H9 (cell line): ENCODE measurements around the gene PDS5B. TPM values are rescaled to one million over a fixed set of nuclear protein-coding genes. Genes with fewer than 3 reads are reported as not detected.

ENCODE experiments used
- DNase-seq: peaks from one replicate; pipeline ENCODE4 v3.0.0-alpha.2; 2017
- H2AFZ ChIP-seq: one replicate; pipeline ENCODE4 v1.6.1; 2013; ENCODE audit warnings: mild to moderate bottlenecking, low read length, control low read depth, moderate library complexity
- H2AK5ac ChIP-seq: 2 replicates; pipeline ENCODE4 v1.6.1; 2013; ENCODE audit warnings: low read length, control low read depth, mixed read lengths; ENCODE audit not compliant: insufficient read length
- H2BK120ac ChIP-seq: one replicate; pipeline ENCODE4 v1.6.1; 2013; ENCODE audit warnings: low read depth, mild to moderate bottlenecking, low read length, control low read depth, inconsistent platforms; ENCODE audit not compliant: poor library complexity, severe bottlenecking
- H2BK12ac ChIP-seq: 2 replicates; pipeline ENCODE4 v1.6.1; 2013; ENCODE audit warnings: low read length, control low read depth, mixed read lengths, low read depth; ENCODE audit not compliant: insufficient read length
- H2BK15ac ChIP-seq: 2 replicates; pipeline ENCODE4 v1.6.1; 2013; ENCODE audit warnings: low read depth, low read length, control low read depth
- H2BK20ac ChIP-seq: one replicate; pipeline ENCODE4 v1.6.1; 2013; ENCODE audit warnings: low read depth, mild to moderate bottlenecking, low read length, control low read depth, inconsistent platforms; ENCODE audit not compliant: poor library complexity, severe bottlenecking
- H2BK5ac ChIP-seq: 2 replicates; pipeline ENCODE4 v1.6.1; 2013; ENCODE audit warnings: low read length, control low read depth, mixed read lengths; ENCODE audit not compliant: insufficient read length
- H3K14ac ChIP-seq: 2 replicates; pipeline ENCODE4 v1.6.1; 2013; ENCODE audit warnings: low read length, control low read depth; ENCODE audit not compliant: insufficient read depth
- H3K18ac ChIP-seq: 2 replicates; pipeline ENCODE4 v1.6.1; 2013; ENCODE audit warnings: low read depth, mild to moderate bottlenecking, mixed read lengths, low read length, control low read depth; ENCODE audit not compliant: insufficient read length
- H3K23ac ChIP-seq: 2 replicates; pipeline ENCODE4 v1.6.1; 2013; ENCODE audit warnings: low read length, control low read depth, mixed read lengths, low read depth; ENCODE audit not compliant: insufficient read length
- H3K23me2 ChIP-seq: 2 replicates; pipeline ENCODE4 v1.6.1; 2013; ENCODE audit warnings: low read depth, mild to moderate bottlenecking, mixed read lengths, low read length, control low read depth; ENCODE audit not compliant: insufficient read length, poor library complexity, severe bottlenecking
- H3K27ac ChIP-seq: 2 replicates; pipeline ENCODE4 v1.5.1; 2013; ENCODE audit warnings: low read length, control low read depth, mixed read lengths, low read depth; ENCODE audit not compliant: insufficient read length
- H3K27me3 ChIP-seq: 2 replicates; pipeline ENCODE4 v1.6.1; 2013; ENCODE audit warnings: low read length, control low read depth, inconsistent platforms; ENCODE audit not compliant: insufficient read depth
- H3K4ac ChIP-seq: 2 replicates; pipeline ENCODE4 v1.6.1; 2013; ENCODE audit warnings: low read depth, mild to moderate bottlenecking, control low read depth, inconsistent platforms, low read length, moderate library complexity
- H3K4me1 ChIP-seq: 2 replicates; pipeline ENCODE4 v1.6.1; 2013; ENCODE audit warnings: low read length, control low read depth, inconsistent platforms; ENCODE audit not compliant: insufficient read depth
- H3K4me2 ChIP-seq: 2 replicates; pipeline ENCODE4 v1.6.1; 2013; ENCODE audit warnings: low read length, control low read depth, mixed read lengths; ENCODE audit not compliant: insufficient read length, insufficient read depth
- H3K56ac ChIP-seq: 2 replicates; pipeline ENCODE4 v1.6.1; 2013; ENCODE audit warnings: low read depth, mild to moderate bottlenecking, mixed read lengths, low read length, control low read depth; ENCODE audit not compliant: insufficient read length
- H3K79me1 ChIP-seq: 2 replicates; pipeline ENCODE4 v1.6.1; 2013; ENCODE audit warnings: low read depth, mild to moderate bottlenecking, moderate library complexity, low read length, control low read depth, inconsistent platforms; ENCODE audit not compliant: insufficient read depth, poor library complexity, severe bottlenecking
- H3K79me2 ChIP-seq: 2 replicates; pipeline ENCODE4 v1.6.1; 2013; ENCODE audit warnings: low read length, control low read depth, inconsistent platforms; ENCODE audit not compliant: insufficient read depth
- H3K9ac ChIP-seq: 2 replicates; pipeline ENCODE4 v1.6.1; 2013; ENCODE audit warnings: low read length, control low read depth, mixed read lengths; ENCODE audit not compliant: insufficient read length; ENCODE audit errors: extremely low read depth
- H3K9me3 ChIP-seq: one replicate; pipeline ENCODE4 v1.6.1; 2013; ENCODE audit warnings: low read depth, low read length, inconsistent platforms; ENCODE audit not compliant: control insufficient read depth
- H3T11ph ChIP-seq: one replicate; pipeline ENCODE4 v1.6.1; 2013; ENCODE audit warnings: mild to moderate bottlenecking, low read length, control low read depth, inconsistent platforms
- H4K20me1 ChIP-seq: one replicate; pipeline ENCODE4 v1.6.1; 2013; ENCODE audit not compliant: control insufficient read depth, insufficient read length, insufficient read depth
- H4K5ac ChIP-seq: 2 replicates; pipeline ENCODE4 v1.6.1; 2013; ENCODE audit warnings: low read depth, mild to moderate bottlenecking, mixed read lengths, low read length, control low read depth; ENCODE audit not compliant: insufficient read length
- H4K8ac ChIP-seq: replicated peaks from 2 replicates; pipeline ENCODE4 v1.6.1; 2013; ENCODE audit warnings: low read length, control low read depth, mixed read lengths, low read depth; ENCODE audit not compliant: insufficient read length
- H4K91ac ChIP-seq: 2 replicates; pipeline ENCODE4 v1.6.1; 2013; ENCODE audit warnings: low read depth, mild to moderate bottlenecking, moderate library complexity, mixed read lengths, low read length, control low read depth; ENCODE audit not compliant: insufficient read length
- H3K27ac Mint-ChIP-seq, 3 experiments: 2 replicates in 2 of 3; 3 replicates in 1 of 3; pipeline ENCODE4 v1.8.0; 2020 to 2021; ENCODE audit warnings: mixed read lengths in 3 of 3, mild to moderate bottlenecking in 1 of 3, moderate library complexity in 1 of 3
- H3K27me3 Mint-ChIP-seq: 2 replicates; pipeline ENCODE4 v1.8.0; 2021; ENCODE audit warnings: low read depth, mild to moderate bottlenecking, moderate library complexity, mixed read lengths
- H3K36me3 Mint-ChIP-seq, 3 experiments: 2 replicates in 2 of 3; 3 replicates in 1 of 3; pipeline ENCODE4 v1.8.0; 2020 to 2021; ENCODE audit warnings: low read depth in 3 of 3, mixed read lengths in 3 of 3; ENCODE audit not compliant: insufficient read depth in 1 of 3
- H3K4me1 Mint-ChIP-seq, 2 experiments: 2 replicates each; pipeline ENCODE4 v1.8.0; 2020; ENCODE audit warnings: mixed read lengths in 2 of 2
- H3K4me3 Mint-ChIP-seq, 2 experiments: 2 replicates in 1 of 2; 3 replicates in 1 of 2; pipeline ENCODE4 v1.8.0; 2020 to 2021; ENCODE audit warnings: mild to moderate bottlenecking in 2 of 2, mixed read lengths in 2 of 2, moderate library complexity in 1 of 2
- H3K9me3 Mint-ChIP-seq, 2 experiments: 2 replicates in 1 of 2; 3 replicates in 1 of 2; pipeline ENCODE4 v1.8.0; 2020; ENCODE audit warnings: mild to moderate bottlenecking in 2 of 2, mixed read lengths in 2 of 2, moderate library complexity in 1 of 2
- CTCF ChIP-seq: fragments of 200-600 bp; sonication (generic); conservative IDR thresholded peaks from 3 replicates; pipeline ENCODE4 v1.8.0; 2021; ENCODE audit warnings: antibody characterized with exemption, mild to moderate bottlenecking
- WGBS: extraction: QIAGEN DNeasy Blood & Tissue Kit; methylation state at CpG from one replicate; pipeline ENCODE4 v1.1.7; 2013; ENCODE audit warnings: missing lambda C conversion rate, low lambda C conversion rate, mixed read lengths; ENCODE audit not compliant: insufficient read length; ENCODE audit errors: extremely low coverage; 5-methylcytosine and 5-hydroxymethylcytosine counted together
- total RNA-seq: library from RNA; stranded (reverse); gene quantifications from 2 replicates; pipeline ENCODE4 v1.2.1, GENCODE V29; 2021

PDS5B gene
- total RNA-seq, 1 experiment from 2014 or later: 50.0 TPM

- Histone ChIP-seq H4K8ac (no peak overlapping the region), H3K4ac (no peak overlapping the region), H3K23ac (no peak overlapping the region), H3K9ac (no peak overlapping the region), H3K18ac (no peak overlapping the region), H2BK120ac (no peak overlapping the region), H3K27ac (no peak overlapping the region), H3K4me1 (no peaks in the 10 kb centered on the region), H2AFZ (no peak overlapping the region), H3K79me1 (no peaks in the 10 kb centered on the region), H3K4me2 (no peak overlapping the region), H2BK15ac (no peak overlapping the region), H4K20me1 (no peaks in the 10 kb centered on the region), H2AK5ac (no peak overlapping the region), H3K9me3 (no peaks in the 10 kb centered on the region), H2BK5ac (no peak overlapping the region), H4K5ac (no peak overlapping the region), H3K79me2 (no peaks in the 10 kb centered on the region), H2BK12ac (no peak overlapping the region), H3K56ac (no peak overlapping the region), H4K91ac (no peak overlapping the region), H2BK20ac (no peak overlapping the region), H3T11ph (no peak overlapping the region), H3K14ac (no peak overlapping the region), H3K23me2 (no peaks in the 10 kb centered on the region), H3K27me3 (no peaks in the 10 kb centered on the region)
- TF ChIP-seq CTCF: no peak
- no CpG with 5 or more reads among the region's 3 CpGs for WGBS
- Mint-ChIP-seq H3K36me3 (peaks cover 2 to 19% (median 10%) of the 10 kb centered on the region in 3 experiments; a peak in 5 of 7 replicates), H3K27ac (no peak overlapping the region), H3K27me3 (no peaks in the 10 kb centered on the region), H3K4me3 (no peak overlapping the region), H3K9me3 (no peaks in the 10 kb centered on the region), H3K4me1 (no peaks in the 10 kb centered on the region)
- no peak for DNase-seq
Observed at GRCh38 chr13:32752997-32753606, 166.8 kb downstream of the PDS5B start.
